Vagina (tissue), 2 donors: Measurements from ENCODE around the gene APAF1.

Source experiments
- CTCF ChIP-seq, 3 experiments: fragments of 450-650 bp in 2 of 3; fragments of 200-600 bp in 1 of 3; sonication (generic) in 1 of 3; IDR thresholded peaks; one replicate each; pipeline ENCODE4 v1.5.1; 2017 to 2019; ENCODE audit warnings: antibody characterized with exemption in 3 of 3, mild to moderate bottlenecking in 2 of 3, moderate library complexity in 2 of 3
- POLR2A ChIP-seq, 2 donors: fragments of 450-650 bp; IDR thresholded peaks; one replicate each; pipeline ENCODE4 v1.6.1; 2017; ENCODE audit warnings: antibody characterized with exemption in 2 of 2, mild to moderate bottlenecking in 2 of 2, moderate library complexity in 2 of 2

- TF ChIP-seq POLR2A (IDR thresholded peaks at IDR 0.05) (no peak), CTCF (IDR thresholded peaks at IDR 0.05) (no peak)
Observed at GRCh38 chr12:98748463-98748862, 103.4 kb downstream of the APAF1 start.
